ENCODE results near the gene NOP16. TPM values are rescaled to one million over a fixed set of nuclear protein-coding genes. Genes with fewer than 3 reads are reported as not detected.

NOP16 gene
- polyA plus RNA-seq, 1 experiment = 36.8 TPM

- Histone ChIP-seq H3K27me3 (ENCODE audit: control insufficient read depth, insufficient read depth, low read length) (no peaks in the 10 kb centered on the region), H3K36me3 (ENCODE audit: control insufficient read depth, insufficient read depth, low read length) (peaks cover 10% of the 10 kb centered on the region), H3K4me3 (ENCODE audit: low read depth, low read length) (no peak overlapping the region)
- TF ChIP-seq CTCF (IDR thresholded peaks at IDR 0.05; ENCODE audit: insufficient read depth, low read depth, low read length) = no peak
- DNase-seq (ENCODE audit: low read depth) = no peak
- POLR2A ChIA-PET = no interaction called here
- CTCF ChIA-PET = interaction anchor here (0.7 to 1.3 kb wide), 3 partner anchors 9 to 240 kb away, joined by 3 read pairs; partner anchors contain the start of gene TSPAN17
Measured at GRCh38 chr5:176406436-176407052, 18.1 kb upstream of the NOP16 start.

GRCh38 chr5:176405656-176406435 lies 17.4 kb upstream of the NOP16 start:
- CTCF ChIA-PET = interaction anchor here (0.7 to 1.3 kb wide), 3 partner anchors 10 to 241 kb away, joined by 3 read pairs; partner anchors contain the start of gene TSPAN17
- DNase-seq (ENCODE audit: low read depth) = no peak
- no peak for TF ChIP-seq CTCF (IDR thresholded peaks at IDR 0.05; ENCODE audit: insufficient read depth, low read depth, low read length)
- POLR2A ChIA-PET = no interaction called here
- Histone ChIP-seq H3K27me3 (ENCODE audit: control insufficient read depth, insufficient read depth, low read length) (no peaks in the 10 kb centered on the region), H3K4me3 (ENCODE audit: low read depth, low read length) (no peak overlapping the region), H3K36me3 (ENCODE audit: control insufficient read depth, insufficient read depth, low read length) (peaks cover 10% of the 10 kb centered on the region)

GRCh38 chr5:176401281-176402205 lies 13.1 kb upstream of the NOP16 start:
- TF ChIP-seq CTCF (IDR thresholded peaks at IDR 0.05; ENCODE audit: insufficient read depth, low read depth, low read length) = no peak
- Histone ChIP-seq H3K4me3 (ENCODE audit: low read depth, low read length) (no peak overlapping the region), H3K36me3 (ENCODE audit: control insufficient read depth, insufficient read depth, low read length) (peaks cover 14% of the 10 kb centered on the region), H3K27me3 (ENCODE audit: control insufficient read depth, insufficient read depth, low read length) (no peaks in the 10 kb centered on the region)
- ChIA-PET CTCF (no interaction called here), POLR2A (no interaction called here)
- no peak for DNase-seq (ENCODE audit: low read depth)

GRCh38 chr5:176400382-176401156 lies 12.2 kb upstream of the NOP16 start:
- H3K4me3 ChIP-seq (ENCODE audit: low read depth, low read length) = no peak overlapping the region
- ChIA-PET POLR2A (no interaction called here), CTCF (interaction anchor here (0.5 kb wide), 1 partner anchor 891 kb away, joined by 3 read pairs; no protein-coding TSS in a partner anchor)
- no peaks in the 10 kb centered on the region for H3K27me3 ChIP-seq (ENCODE audit: control insufficient read depth, insufficient read depth, low read length)
- no peak for TF ChIP-seq CTCF (IDR thresholded peaks at IDR 0.05; ENCODE audit: insufficient read depth, low read depth, low read length)
- DNase-seq (ENCODE audit: low read depth) = no peak
- H3K36me3 ChIP-seq (ENCODE audit: control insufficient read depth, insufficient read depth, low read length) = peaks cover 12% of the 10 kb centered on the region
